SK-N-SH (cell line): Measurements from ENCODE around the gene RB1.

Experiments used
- CHD2 ChIP-seq: fragments of 150-350 bp; IDR thresholded peaks from 2 replicates; pipeline ENCODE4 v1.6.1; 2018; ENCODE audit warnings: low read length; ENCODE audit not compliant: partially characterized antibody
- CTCF ChIP-seq: fragments of 200-600 bp; sonication (generic); IDR thresholded peaks from 2 replicates; pipeline ENCODE4 v1.6.1; 2017; ENCODE audit warnings: antibody characterized with exemption, mild to moderate bottlenecking, moderate library complexity
- EP300 ChIP-seq, 2 experiments: IDR thresholded peaks; 2 replicates each; pipeline versions ENCODE4 v1.4.0 to v1.6.1; 2012; ENCODE audit warnings: borderline replicate concordance in 1 of 2, low read depth in 1 of 2, low read length in 1 of 2
- EZH2phosphoT487 ChIP-seq: fragments of 200-600 bp; sonication (generic); IDR thresholded peaks from 2 replicates; pipeline ENCODE4 v1.6.1; 2017; ENCODE audit warnings: low read depth, mixed run types, mild to moderate bottlenecking, antibody characterized with exemption, moderate library complexity, borderline replicate concordance
- NFIC ChIP-seq: IDR thresholded peaks from 2 replicates; pipeline ENCODE4 v1.4.0; 2012; ENCODE audit warnings: borderline replicate concordance
- RAD21 ChIP-seq: IDR thresholded peaks from 2 replicates; pipeline ENCODE4 v1.6.1; 2012; ENCODE audit warnings: mild to moderate bottlenecking, low read length
- REST ChIP-seq: IDR thresholded peaks from 2 replicates; pipeline ENCODE4 v1.6.1; 2012; ENCODE audit warnings: mild to moderate bottlenecking, low read depth, low read length, moderate library complexity
- RFX5 ChIP-seq: IDR thresholded peaks from 2 replicates; pipeline ENCODE4 v1.6.1; 2012; ENCODE audit warnings: mild to moderate bottlenecking, improper control_type of control experiment, low read length
- TAF1 ChIP-seq: IDR thresholded peaks from 2 replicates; pipeline ENCODE4 v1.6.1; 2012; ENCODE audit warnings: low read depth, mild to moderate bottlenecking, low read length, moderate library complexity, borderline replicate concordance
- USF2 ChIP-seq: fragments of 150-350 bp; IDR thresholded peaks from 2 replicates; pipeline ENCODE4 v1.6.1; 2017; ENCODE audit warnings: antibody characterized with exemption, low read length, low read depth, borderline replicate concordance

GRCh38 chr13:48502601-48503319, 199.2 kb downstream of the RB1 start:
- no peak for TF ChIP-seq RAD21
- no peak for TF ChIP-seq CTCF
- TF ChIP-seq CHD2, result no peak
- no peak for TF ChIP-seq REST
- no peak for TF ChIP-seq NFIC
- TF ChIP-seq TAF1, result no peak
- TF ChIP-seq EZH2phosphoT487, result no peak
- no peak for TF ChIP-seq RFX5
- TF ChIP-seq EP300 (IDR thresholded peaks at IDR 0.05; ENCODE audit: borderline replicate concordance in 1 of 2, low read depth in 1 of 2, low read length in 1 of 2), result no peak
- no peak for TF ChIP-seq USF2
